MM.1S (cell line): ENCODE results near the gene IQSEC1.

Experiments used
- DNase-seq: peaks from one replicate; pipeline ENCODE4 v3.0.0-alpha.2; 2015
- H2AFZ ChIP-seq: fragments of 300-600 bp; sonication (generic); 2 replicates; pipeline ENCODE4 v1.6.0; 2016; ENCODE audit warnings: antibody characterized with exemption, low read length
- H3F3A ChIP-seq: fragments of 300-600 bp; sonication (generic); 2 replicates; pipeline ENCODE4 v1.6.1; 2016; ENCODE audit warnings: mild to moderate bottlenecking, antibody characterized with exemption, low read length, moderate library complexity, mixed read lengths; ENCODE audit not compliant: insufficient read depth
- H3K27ac ChIP-seq: fragments of 300-600 bp; sonication (generic); 2 replicates; pipeline ENCODE4 v1.5.1; 2016; ENCODE audit warnings: mild to moderate bottlenecking, low read length
- H3K27me3 ChIP-seq: fragments of 300-600 bp; sonication (generic); replicated peaks from 2 replicates; pipeline ENCODE4 v1.6.0; 2016; ENCODE audit warnings: low read length; ENCODE audit not compliant: insufficient read depth
- H3K36me3 ChIP-seq: fragments of 300-600 bp; sonication (generic); replicated peaks from 2 replicates; pipeline ENCODE4 v1.6.1; 2016; ENCODE audit warnings: mild to moderate bottlenecking, low read length, mixed read lengths; ENCODE audit not compliant: insufficient read depth
- H3K4me1 ChIP-seq: fragments of 300-600 bp; sonication (generic); 2 replicates; pipeline ENCODE4 v1.6.1; 2016; ENCODE audit warnings: low read length, mixed read lengths
- H3K4me2 ChIP-seq: fragments of 300-600 bp; sonication (generic); 2 replicates; pipeline ENCODE4 v1.6.0; 2016; ENCODE audit warnings: low read depth, low read length
- H3K4me3 ChIP-seq: fragments of 300-600 bp; sonication (generic); 2 replicates; pipeline ENCODE4 v1.5.1; 2016; ENCODE audit warnings: low read length, mixed read lengths
- H3K79me2 ChIP-seq: fragments of 300-600 bp; sonication (generic); 2 replicates; pipeline ENCODE4 v1.6.1; 2016; ENCODE audit warnings: mixed run types, low read length, mixed read lengths
- H3K9ac ChIP-seq: fragments of 300-600 bp; sonication (generic); 2 replicates; pipeline ENCODE4 v1.6.1; 2016; ENCODE audit warnings: low read length, mixed read lengths
- H3K9me2 ChIP-seq: fragments of 300-600 bp; sonication (generic); replicated peaks from 2 replicates; pipeline ENCODE4 v1.6.1; 2016; ENCODE audit warnings: mild to moderate bottlenecking, low read length, mixed read lengths; ENCODE audit not compliant: insufficient read depth
- H3K9me3 ChIP-seq: fragments of 300-600 bp; sonication (generic); replicated peaks from 2 replicates; pipeline ENCODE4 v1.6.1; 2016; ENCODE audit warnings: mild to moderate bottlenecking, low read length, mixed read lengths; ENCODE audit not compliant: insufficient read depth
- H4K20me1 ChIP-seq: fragments of 300-600 bp; sonication (generic); 2 replicates; pipeline ENCODE4 v1.6.1; 2016; ENCODE audit warnings: mild to moderate bottlenecking, low read length, moderate library complexity, mixed read lengths; ENCODE audit not compliant: insufficient read depth
- EZH2 ChIP-seq: fragments of 300-600 bp; sonication (generic); optimal IDR thresholded peaks from 2 replicates; pipeline ENCODE3; 2017; ENCODE audit warnings: low read depth, mild to moderate bottlenecking, antibody characterized with exemption, low read length, mixed read lengths
- EZH2phosphoT487 ChIP-seq: fragments of 300-600 bp; sonication (generic); IDR thresholded peaks from 2 replicates; pipeline ENCODE4 v1.6.1; 2018; ENCODE audit warnings: antibody characterized with exemption, low read length
- TF ChIP-seq, protein P1 (sequence below): fragments of 300-600 bp; sonication (generic); IDR thresholded peaks from 2 replicates; pipeline ENCODE4 v1.5.1; 2016; ENCODE audit warnings: antibody characterized with exemption, low read length, mixed read lengths

Gene IQSEC1

DNA sequence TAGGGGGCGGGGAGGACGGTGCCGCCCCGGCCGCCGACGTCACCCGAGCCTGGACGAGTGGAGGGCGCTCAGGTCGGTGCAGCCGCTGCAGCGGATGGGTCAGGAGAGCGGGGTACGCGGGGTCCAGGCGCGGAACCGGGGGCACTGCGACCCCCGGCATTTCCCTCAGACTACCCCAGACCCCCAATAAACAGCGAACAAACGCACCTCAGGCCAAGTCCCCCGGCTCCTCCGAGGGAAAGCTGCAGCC, 78.9 kb downstream of the IQSEC1 start:
- peaks cover 33% of the 10 kb centered on the region for H3K4me1 ChIP-seq
- peak overlapping the region; percentile 98 for H3K4me2 ChIP-seq
- H3K79me2 ChIP-seq: peaks cover 93% of the 10 kb centered on the region
- no peaks in the 10 kb centered on the region for H4K20me1 ChIP-seq
- no peak for DNase-seq
- H3K4me3 ChIP-seq: peak overlapping the region; percentile 90
- no peaks in the 10 kb centered on the region for H3K9me3 ChIP-seq
- H2AFZ ChIP-seq: no peak overlapping the region
- no peaks in the 10 kb centered on the region for H3K9me2 ChIP-seq
- H3K36me3 ChIP-seq: no peaks in the 10 kb centered on the region
- TF ChIP-seq EZH2 (no peak), EZH2phosphoT487 (no peak)
- TF ChIP-seq, protein P1, sequence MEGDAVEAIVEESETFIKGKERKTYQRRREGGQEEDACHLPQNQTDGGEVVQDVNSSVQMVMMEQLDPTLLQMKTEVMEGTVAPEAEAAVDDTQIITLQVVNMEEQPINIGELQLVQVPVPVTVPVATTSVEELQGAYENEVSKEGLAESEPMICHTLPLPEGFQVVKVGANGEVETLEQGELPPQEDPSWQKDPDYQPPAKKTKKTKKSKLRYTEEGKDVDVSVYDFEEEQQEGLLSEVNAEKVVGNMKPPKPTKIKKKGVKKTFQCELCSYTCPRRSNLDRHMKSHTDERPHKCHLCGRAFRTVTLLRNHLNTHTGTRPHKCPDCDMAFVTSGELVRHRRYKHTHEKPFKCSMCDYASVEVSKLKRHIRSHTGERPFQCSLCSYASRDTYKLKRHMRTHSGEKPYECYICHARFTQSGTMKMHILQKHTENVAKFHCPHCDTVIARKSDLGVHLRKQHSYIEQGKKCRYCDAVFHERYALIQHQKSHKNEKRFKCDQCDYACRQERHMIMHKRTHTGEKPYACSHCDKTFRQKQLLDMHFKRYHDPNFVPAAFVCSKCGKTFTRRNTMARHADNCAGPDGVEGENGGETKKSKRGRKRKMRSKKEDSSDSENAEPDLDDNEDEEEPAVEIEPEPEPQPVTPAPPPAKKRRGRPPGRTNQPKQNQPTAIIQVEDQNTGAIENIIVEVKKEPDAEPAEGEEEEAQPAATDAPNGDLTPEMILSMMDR: no peak
- peak overlapping the region; percentile 75; the same call in 1 of the 2 replicates for H3K27ac ChIP-seq
- no peaks in the 10 kb centered on the region for H3K27me3 ChIP-seq
- H3F3A ChIP-seq: peaks cover 26% of the 10 kb centered on the region
- peak overlapping the region; percentile 80 for H3K9ac ChIP-seq

DNA sequence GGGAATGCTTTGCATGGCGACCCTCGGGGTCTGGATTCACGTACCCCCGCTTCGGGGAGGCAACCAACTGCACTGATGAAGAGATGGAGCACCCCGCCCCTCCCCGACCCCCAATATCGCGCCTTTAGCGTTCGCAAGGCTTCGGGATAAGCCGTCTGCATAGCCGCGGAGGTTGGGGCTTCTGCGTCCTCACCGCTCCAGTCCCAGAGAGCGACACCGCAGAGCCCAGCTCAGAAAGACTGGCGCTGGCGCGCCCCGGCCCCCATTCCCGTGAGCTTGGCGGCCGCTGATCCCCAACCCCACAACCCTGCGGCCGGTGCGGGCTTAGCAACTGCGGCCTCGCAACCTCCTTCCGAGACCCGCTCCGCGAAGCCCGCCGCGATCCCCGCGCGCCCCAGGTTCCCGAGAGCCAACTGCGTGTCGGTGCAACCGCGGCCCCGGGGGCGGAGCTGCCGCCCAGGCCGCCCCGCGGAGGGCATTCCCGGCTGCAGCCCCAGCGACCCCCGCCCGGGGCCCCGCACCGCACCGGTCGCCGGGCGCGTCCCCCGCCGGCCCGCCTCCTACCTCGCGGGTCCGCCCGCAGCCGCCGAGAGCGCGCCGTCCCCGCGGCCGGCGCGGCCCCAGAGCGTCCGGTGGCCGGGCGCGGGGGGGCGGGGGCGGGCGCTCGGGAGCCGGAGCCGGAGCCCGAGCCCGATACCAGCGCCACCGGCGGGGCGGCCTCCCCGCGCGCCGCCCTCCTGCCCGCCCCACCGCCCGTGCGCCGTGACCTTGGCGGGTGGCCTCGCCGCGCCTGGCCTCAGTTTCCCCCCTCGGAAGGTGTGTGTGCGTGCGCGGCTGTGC, 79.5 kb downstream of the IQSEC1 start:
- Histone ChIP-seq H3K9me3 (no peaks in the 10 kb centered on the region), H3K9ac (peak overlapping the region; percentile 80), H3K27ac (no peak overlapping the region), H3F3A (peaks cover 26% of the 10 kb centered on the region), H2AFZ (no peak overlapping the region), H3K4me2 (peak overlapping the region; percentile 98; the same call in 1 of the 2 replicates), H3K4me1 (peaks cover 27% of the 10 kb centered on the region), H3K79me2 (peaks cover 93% of the 10 kb centered on the region), H3K36me3 (no peaks in the 10 kb centered on the region), H3K27me3 (no peaks in the 10 kb centered on the region), H3K9me2 (no peaks in the 10 kb centered on the region), H4K20me1 (peaks cover 2% of the 10 kb centered on the region; the same call in 1 of the 2 replicates), H3K4me3 (peak overlapping the region; percentile 90)
- no peak for DNase-seq
- TF ChIP-seq, protein P1: no peak
- TF ChIP-seq EZH2: no peak
- no peak for TF ChIP-seq EZH2phosphoT487

DNA sequence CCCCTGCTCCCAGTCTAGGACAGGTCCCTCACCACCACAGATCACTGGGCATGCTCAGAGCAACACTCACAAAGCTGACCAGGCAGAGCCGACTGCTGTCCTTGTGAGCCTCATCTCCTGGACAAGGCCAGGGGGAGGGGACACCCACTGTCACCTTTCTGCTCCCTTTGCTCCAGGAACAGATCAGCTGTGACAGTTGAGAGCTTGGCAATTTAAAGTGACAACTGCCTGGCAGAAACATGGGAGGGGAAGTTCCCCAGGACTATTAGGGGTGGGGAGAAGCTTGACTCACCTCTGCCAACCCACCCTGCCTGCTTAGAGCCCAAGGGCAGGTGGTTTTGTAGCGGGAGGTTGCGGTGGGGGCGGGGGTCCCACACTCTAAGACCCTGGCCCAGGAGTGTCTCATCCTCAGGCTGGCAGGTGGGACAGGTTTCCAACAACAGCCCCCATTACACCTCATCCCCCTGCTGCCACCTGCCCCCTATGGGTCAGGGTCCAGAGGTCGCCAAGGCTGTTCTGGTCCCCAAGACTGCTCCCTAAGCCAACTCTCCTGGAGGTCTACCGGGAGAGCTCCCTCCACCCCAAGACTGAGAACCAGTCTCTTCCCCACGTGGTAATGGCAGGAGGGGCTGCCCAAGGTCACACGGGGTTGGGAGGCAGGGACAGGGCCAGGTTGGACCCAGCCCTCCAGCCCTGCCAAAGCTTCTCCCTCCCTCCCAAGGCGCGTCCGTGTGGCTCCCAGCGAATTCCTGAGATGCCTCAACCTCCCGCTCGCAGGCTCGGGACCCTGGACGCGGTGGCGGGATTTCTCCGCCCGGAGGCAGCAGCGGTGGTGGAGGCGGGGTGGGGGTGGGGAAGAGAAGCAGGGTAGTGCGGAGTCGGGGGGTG, 80.4 kb downstream of the IQSEC1 start:
- no peak overlapping the region for H3K27ac ChIP-seq

More for the DNA sequence above, 80.4 kb downstream of the IQSEC1 start:
- Histone ChIP-seq H3K4me3 (no peak overlapping the region), H3K9ac (no peak overlapping the region), H3K4me1 (peaks cover 25% of the 10 kb centered on the region), H3K9me3 (no peaks in the 10 kb centered on the region), H2AFZ (no peak overlapping the region), H3K36me3 (no peaks in the 10 kb centered on the region), H3K9me2 (no peaks in the 10 kb centered on the region), H3K27me3 (no peaks in the 10 kb centered on the region), H3K4me2 (no peak overlapping the region), H3F3A (peaks cover 26% of the 10 kb centered on the region), H3K79me2 (peaks cover 91% of the 10 kb centered on the region), H4K20me1 (peaks cover 6% of the 10 kb centered on the region; the same call in 1 of the 2 replicates)
- TF ChIP-seq EZH2 (no peak), EZH2phosphoT487 (no peak)
- TF ChIP-seq, protein P1: no peak
- no peak for DNase-seq
